ENCODE measurements around the gene SLC39A6. TPM values are rescaled to one million over a fixed set of nuclear protein-coding genes. Genes with fewer than 3 reads are reported as not detected.
"Not testable (repeated sequence)": the region's sequence is repeated elsewhere in the genome, so short reads cannot be mapped to it uniquely, and the experiment has no call there.

Gene SLC39A6
- total RNA-seq, 4 donors from 2014 or later = 15.4 to 55.2 (median 43.6) TPM

DNA sequence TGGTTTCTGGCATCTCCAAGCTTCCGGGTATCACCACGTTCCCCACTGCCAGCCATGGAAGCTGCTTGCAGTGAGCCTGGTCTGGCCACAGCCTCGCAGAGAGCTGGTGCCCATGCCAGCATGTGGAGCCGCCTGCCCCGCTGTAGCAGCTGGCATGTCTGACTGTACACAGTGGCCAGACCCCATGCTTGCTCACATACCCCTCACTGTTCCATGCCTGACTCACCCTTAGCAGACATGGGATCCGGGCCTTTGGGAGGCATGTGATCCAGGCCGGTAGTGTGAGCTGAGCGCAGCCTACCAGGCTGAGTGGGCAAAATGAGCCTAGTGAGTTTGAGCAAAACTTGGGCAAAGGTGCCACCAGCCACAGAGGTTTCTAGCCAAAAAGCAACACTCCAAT, 43.0 kb downstream of the SLC39A6 start:
- no peaks in the 10 kb centered on the region for H3K27me3 ChIP-seq
- H3K9me3 ChIP-seq = peaks cover 0 to 1% (median 0%) of the 10 kb centered on the region in 3 donors
- TF ChIP-seq CTCF (IDR thresholded peaks at IDR 0.05) (no peak), POLR2A (IDR thresholded peaks at IDR 0.05) (no peak)
- H3K36me3 ChIP-seq = no peaks in the 10 kb centered on the region
- intact Hi-C loops (cut with DNase I) = no loop called here
- no peak overlapping the region for H3K4me3 ChIP-seq
- no peak for DNase-seq
- H3K4me1 ChIP-seq = no peaks in the 10 kb centered on the region
- WGBS, 2 donors = 78 to 88% methylated on average over 3 of the region's 8 CpGs
- no peak overlapping the region for H3K27ac ChIP-seq

GRCh38 chr18:36085195-36085594, 43.9 kb downstream of the SLC39A6 start:
- intact Hi-C loops (cut with DNase I) = no loop called here
- TF ChIP-seq POLR2A (IDR thresholded peaks at IDR 0.05) (no peak), CTCF (IDR thresholded peaks at IDR 0.05) (no peak)
- no peaks in the 10 kb centered on the region for H3K36me3 ChIP-seq
- DNase-seq = no peak
- no peaks in the 10 kb centered on the region for H3K4me1 ChIP-seq
- no CpG with 5 or more reads among the region's 4 CpGs for WGBS, 2 donors
- H3K27ac ChIP-seq = no peak overlapping the region
- no peak overlapping the region for H3K4me3 ChIP-seq
- peaks cover 0 to 4% (median under 1%) of the 10 kb centered on the region in 3 donors for H3K9me3 ChIP-seq
- H3K27me3 ChIP-seq = no peaks in the 10 kb centered on the region

DNA sequence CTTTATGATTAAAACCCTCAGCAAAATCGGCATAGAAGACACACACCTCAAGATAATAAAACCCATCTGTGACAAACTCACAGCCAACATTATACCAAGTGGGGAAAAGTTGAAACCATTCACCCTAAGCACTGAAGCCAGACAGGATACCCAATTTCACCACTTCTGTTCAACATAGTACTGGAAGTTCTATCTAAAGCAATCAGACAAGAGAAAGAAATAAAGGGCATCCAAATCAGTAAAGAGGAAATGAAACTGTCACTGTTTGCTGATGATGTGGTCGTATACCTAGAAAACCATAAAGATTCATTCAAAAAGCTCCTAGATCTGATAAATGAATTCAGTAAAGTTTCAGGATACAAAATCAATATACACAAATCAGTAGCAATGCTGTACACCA, 45.4 kb downstream of the SLC39A6 start:
- Histone ChIP-seq H3K4me1 (no peaks in the 10 kb centered on the region), H3K9me3 (peaks cover 0 to 4% (median 4%) of the 10 kb centered on the region in 3 donors), H3K36me3 (no peaks in the 10 kb centered on the region), H3K4me3 (no peak overlapping the region), H3K27ac (no peak overlapping the region), H3K27me3 (no peaks in the 10 kb centered on the region)
- no peak for DNase-seq
- TF ChIP-seq CTCF (IDR thresholded peaks at IDR 0.05) (no peak), POLR2A (IDR thresholded peaks at IDR 0.05) (no peak)
- WGBS, 2 donors = 63 to 74% methylated on average over 2 of the region's 2 CpGs
- intact Hi-C loops (cut with DNase I) = no loop called here

- H3K27me3 ChIP-seq; intact Hi-C loops (cut with DNase I); H3K4me1 ChIP-seq; H3K9me3 ChIP-seq; H3K4me3 ChIP-seq; H3K27ac ChIP-seq; DNase-seq; H3K36me3 ChIP-seq: not testable (repeated sequence)
- 78 to 84% methylated on average over 2 of the region's 2 CpGs for WGBS, 2 donors
Observed at GRCh38 chr18:36081118-36081517, 48.0 kb downstream of the SLC39A6 start.

DNA sequence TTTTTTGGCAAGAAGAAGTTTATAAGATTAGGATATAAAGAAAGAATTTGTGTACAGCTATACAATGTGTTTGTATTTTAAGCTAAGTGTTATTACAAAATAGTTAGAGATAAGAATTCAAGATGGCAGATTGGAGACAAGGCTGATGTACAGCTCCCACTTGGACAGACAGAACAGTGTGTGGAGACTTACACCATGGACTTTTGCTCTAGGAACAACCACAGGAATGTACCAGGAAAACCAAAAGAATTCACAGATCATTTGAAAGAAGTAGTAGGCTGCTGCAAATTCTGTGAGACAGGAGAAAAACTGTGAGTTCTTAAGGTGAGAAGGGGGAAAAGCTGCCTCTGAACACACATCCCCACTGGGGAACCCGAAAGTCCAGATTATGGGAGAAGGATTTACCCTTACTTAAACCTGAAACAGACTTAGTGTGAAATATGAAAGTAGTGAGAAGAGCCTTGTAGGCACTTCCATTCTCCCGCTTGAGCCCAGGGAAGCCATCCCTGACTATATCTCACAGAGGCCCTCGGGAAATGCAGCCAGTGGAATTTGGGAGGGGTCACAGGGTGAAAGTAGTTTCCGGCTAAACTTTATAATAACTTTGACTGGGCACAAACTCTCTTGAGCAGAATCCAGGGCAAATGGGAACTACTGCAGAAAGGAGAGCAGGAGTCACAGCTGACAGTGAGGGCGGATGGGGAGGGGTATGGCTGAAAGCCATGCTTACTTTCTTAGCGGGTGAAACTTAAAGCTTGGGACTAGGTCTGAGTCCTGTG, 50.2 kb downstream of the SLC39A6 start:
- WGBS, 2 donors = 69 to 87% methylated on average over 6 of the region's 6 CpGs
- intact Hi-C loops (cut with DNase I) = no loop called here
- DNase-seq = no peak
- Histone ChIP-seq H3K9me3 (peaks cover 0 to 4% (median 4%) of the 10 kb centered on the region in 3 donors), H3K4me3 (no peak overlapping the region), H3K27ac (no peak overlapping the region), H3K36me3 (no peaks in the 10 kb centered on the region), H3K4me1 (peaks cover 0 to 5% (median 0%) of the 10 kb centered on the region in 3 donors), H3K27me3 (peaks cover 0 to 4% (median 0%) of the 10 kb centered on the region in 4 donors)
- TF ChIP-seq POLR2A (IDR thresholded peaks at IDR 0.05) (no peak), CTCF (IDR thresholded peaks at IDR 0.05) (no peak)

- intact Hi-C loops (cut with DNase I); DNase-seq: not testable (repeated sequence)
Observed at GRCh38 chr18:36077764-36078163, 51.4 kb downstream of the SLC39A6 start.

More at GRCh38 chr18:36077764-36078163, 51.4 kb downstream of the SLC39A6 start:
- not testable (repeated sequence) for H3K27ac ChIP-seq, H3K36me3 ChIP-seq, H3K4me3 ChIP-seq, H3K27me3 ChIP-seq, H3K9me3 ChIP-seq, H3K4me1 ChIP-seq
- no CpG with 5 or more reads among the region's 27 CpGs for WGBS, 2 donors

Measured in esophagus squamous epithelium (tissue), 5 donors.